Thyroid gland (tissue), 4 donors: ENCODE data around the gene FOXF1. TPM values are rescaled to one million over a fixed set of nuclear protein-coding genes. Genes with fewer than 3 reads are reported as not detected.

Experiments used
- DNase-seq, 2 donors: peaks; one replicate each; pipeline ENCODE4 v3.0.0-alpha.2; 2019
- H3K27ac ChIP-seq, 3 donors: fragments of 200-600 bp; sonication (generic); 1 replicate in 2 of 3; 2 replicates in 1 of 3; pipeline ENCODE4 v1.5.1; 2016 to 2019; ENCODE audit warnings: mild to moderate bottlenecking in 1 of 3, moderate library complexity in 1 of 3
- H3K27me3 ChIP-seq: fragments of 200-600 bp; sonication (generic); one replicate; pipeline ENCODE4 v1.5.1; 2019
- H3K36me3 ChIP-seq, 2 donors: fragments of 200-600 bp; sonication (generic); one replicate each; pipeline ENCODE4 v1.5.1; 2016 to 2019
- H3K4me1 ChIP-seq, 2 donors: fragments of 200-600 bp; sonication (generic); one replicate each; pipeline ENCODE4 v1.5.1; 2017 to 2019
- H3K4me3 ChIP-seq, 3 donors: fragments of 200-600 bp; sonication (generic); replicated peaks in 1 of 3; 1 replicate in 2 of 3; 2 replicates in 1 of 3; pipeline ENCODE4 v1.5.1; 2016; ENCODE audit warnings: mild to moderate bottlenecking in 1 of 3
- H3K9me3 ChIP-seq: fragments of 200-600 bp; sonication (generic); one replicate; pipeline ENCODE4 v1.5.1; 2017
- POLR2A ChIP-seq, 2 donors: fragments of 450-650 bp; IDR thresholded peaks; one replicate each; pipeline ENCODE4 v1.6.1; 2017; ENCODE audit warnings: antibody characterized with exemption in 2 of 2, mild to moderate bottlenecking in 2 of 2, moderate library complexity in 1 of 2
- WGBS, 2 donors: methylation state at CpG; one replicate each; pipeline ENCODE4 v1.1.5; 2017; 5-methylcytosine and 5-hydroxymethylcytosine counted together
- intact Hi-C: fragments of 100-400 bp; cut with DNase I; formaldehyde crosslinking; loops from one replicate; pipeline ENCODE4 v1.15.1; 2023
- total RNA-seq, 4 donors: library from RNA; depleted of rRNA; stranded (reverse); fragments of >200 nt; gene quantifications; one replicate each; pipeline ENCODE4 v1.2.3, GENCODE V29; 2016
- TF ChIP-seq, protein P1 (sequence below), 6 experiments: fragments of 200-600 bp in 3 of 6; fragments of 450-650 bp in 3 of 6; sonication (generic) in 3 of 6; IDR thresholded peaks; one replicate each; pipeline ENCODE4 v1.5.1; 2016 to 2019; ENCODE audit warnings: antibody characterized with exemption in 6 of 6, mild to moderate bottlenecking in 2 of 6, inconsistent platforms in 1 of 6, moderate library complexity in 1 of 6

The FOXF1 gene
- total RNA-seq, 4 donors from 2014 or later, result 1.5 to 3.7 (median 2.3) TPM

DNA sequence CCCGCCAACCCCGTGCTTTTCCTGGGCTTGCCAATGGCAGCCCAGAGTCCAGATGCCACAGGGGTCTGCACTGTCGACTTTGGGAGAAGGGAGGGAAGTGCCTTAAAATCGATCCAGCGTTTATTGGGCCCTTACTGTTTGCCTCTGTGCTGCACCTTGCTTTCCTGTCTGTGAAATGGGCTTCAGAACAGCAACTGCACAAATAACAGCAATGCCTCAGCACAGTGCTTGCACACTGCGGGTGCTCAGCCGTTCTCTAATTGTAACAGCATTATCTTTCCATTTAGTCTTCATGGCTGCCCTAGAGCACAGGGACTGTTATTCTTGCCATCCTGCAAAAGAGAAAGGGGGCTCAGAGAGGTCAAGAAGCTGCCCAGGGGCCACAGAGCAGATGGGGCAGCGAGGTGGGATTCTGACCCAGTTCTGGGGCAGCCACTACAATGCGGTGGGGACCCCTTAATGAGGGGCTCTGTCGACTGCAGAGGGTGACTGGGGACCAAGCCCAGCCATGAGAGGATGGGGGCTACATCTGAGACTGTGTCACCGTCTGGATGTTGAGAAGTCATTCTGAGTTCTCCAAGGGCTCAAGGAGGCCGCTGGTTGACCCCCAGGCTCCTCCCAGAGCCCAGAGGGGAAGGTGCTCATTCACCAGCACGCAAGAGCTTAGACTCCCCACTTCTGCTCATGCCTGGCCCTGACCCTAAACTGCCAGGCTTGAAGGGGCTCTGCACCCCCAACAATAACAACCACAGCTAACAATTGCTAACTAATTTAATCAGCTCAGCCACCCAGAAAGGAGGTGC is 9.4 kb upstream of the FOXF1 start:
- intact Hi-C loops, result no loop called here
- Histone ChIP-seq H3K4me1 (peaks cover 3 to 10% of the 10 kb centered on the region in 2 donors), H3K9me3 (no peaks in the 10 kb centered on the region), H3K4me3 (no peak overlapping the region), H3K27me3 (peaks cover 49% of the 10 kb centered on the region), H3K27ac (no peak overlapping the region), H3K36me3 (no peaks in the 10 kb centered on the region)
- WGBS, 2 donors, result 15 to 18% methylated on average over 12 to 13 of the region's 13 CpGs
- no peak for DNase-seq
- TF ChIP-seq POLR2A (IDR thresholded peaks at IDR 0.05), result no peak
- TF ChIP-seq, protein P1, sequence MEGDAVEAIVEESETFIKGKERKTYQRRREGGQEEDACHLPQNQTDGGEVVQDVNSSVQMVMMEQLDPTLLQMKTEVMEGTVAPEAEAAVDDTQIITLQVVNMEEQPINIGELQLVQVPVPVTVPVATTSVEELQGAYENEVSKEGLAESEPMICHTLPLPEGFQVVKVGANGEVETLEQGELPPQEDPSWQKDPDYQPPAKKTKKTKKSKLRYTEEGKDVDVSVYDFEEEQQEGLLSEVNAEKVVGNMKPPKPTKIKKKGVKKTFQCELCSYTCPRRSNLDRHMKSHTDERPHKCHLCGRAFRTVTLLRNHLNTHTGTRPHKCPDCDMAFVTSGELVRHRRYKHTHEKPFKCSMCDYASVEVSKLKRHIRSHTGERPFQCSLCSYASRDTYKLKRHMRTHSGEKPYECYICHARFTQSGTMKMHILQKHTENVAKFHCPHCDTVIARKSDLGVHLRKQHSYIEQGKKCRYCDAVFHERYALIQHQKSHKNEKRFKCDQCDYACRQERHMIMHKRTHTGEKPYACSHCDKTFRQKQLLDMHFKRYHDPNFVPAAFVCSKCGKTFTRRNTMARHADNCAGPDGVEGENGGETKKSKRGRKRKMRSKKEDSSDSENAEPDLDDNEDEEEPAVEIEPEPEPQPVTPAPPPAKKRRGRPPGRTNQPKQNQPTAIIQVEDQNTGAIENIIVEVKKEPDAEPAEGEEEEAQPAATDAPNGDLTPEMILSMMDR (IDR thresholded peaks at IDR 0.05), result no peak

DNA sequence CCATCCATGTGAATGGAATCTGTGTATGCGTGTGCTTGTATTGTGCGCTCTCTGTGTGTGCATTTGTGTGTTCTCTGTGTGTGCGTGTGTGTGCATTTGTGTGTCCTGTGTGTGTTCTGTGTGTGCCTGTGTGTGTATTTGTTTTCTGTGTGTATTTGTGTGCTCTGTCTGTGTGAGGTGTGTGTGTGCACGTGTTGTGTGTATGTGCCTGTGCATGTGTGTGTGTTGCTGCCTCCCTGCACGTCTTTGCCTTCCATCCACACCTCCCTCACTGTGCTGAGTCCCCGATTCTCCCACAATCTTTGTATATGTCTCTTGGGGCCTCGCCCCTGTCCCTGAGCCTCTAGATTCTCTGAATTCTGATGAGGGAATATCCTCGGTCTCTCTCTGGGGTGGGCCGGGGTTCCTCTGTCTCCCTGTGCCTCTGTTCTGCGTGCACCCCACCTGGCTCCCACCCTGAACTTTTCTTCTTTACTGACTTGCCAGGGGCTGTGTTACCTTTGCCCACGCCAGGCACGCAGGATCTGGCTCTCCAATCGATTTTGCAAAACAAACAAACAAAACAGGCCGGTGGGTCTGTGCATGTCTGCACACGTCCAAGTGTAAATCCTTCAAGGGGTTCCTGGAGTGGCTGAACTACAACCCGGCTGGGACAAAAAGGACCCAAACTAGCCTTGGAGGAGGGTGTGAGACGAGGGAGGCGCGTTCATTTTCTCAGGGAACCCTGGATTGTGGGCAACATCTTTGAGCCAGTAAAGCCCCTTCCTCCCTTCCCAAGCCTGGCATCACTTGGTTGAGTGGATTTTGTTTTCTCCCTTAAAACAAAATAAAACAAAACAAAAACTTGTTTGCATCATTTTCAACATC is 8.1 kb upstream of the FOXF1 start:
- WGBS, 2 donors, result 14 to 24% methylated on average over 18 to 19 of the region's 19 CpGs
- no peak for TF ChIP-seq POLR2A (IDR thresholded peaks at IDR 0.05)
- Histone ChIP-seq H3K4me3 (no peak overlapping the region), H3K9me3 (no peaks in the 10 kb centered on the region), H3K27ac (no peak overlapping the region), H3K27me3 (peaks cover 47% of the 10 kb centered on the region), H3K4me1 (peaks cover 3 to 10% of the 10 kb centered on the region in 2 donors), H3K36me3 (no peaks in the 10 kb centered on the region)
- intact Hi-C loops, result no loop called here
- DNase-seq, result no peak

GRCh38 chr16:86502856-86503748 is 7.2 kb upstream of the FOXF1 start:
- Histone ChIP-seq H3K27me3 (peaks cover 49% of the 10 kb centered on the region), H3K27ac (no peak overlapping the region), H3K4me1 (peaks cover 4 to 16% of the 10 kb centered on the region in 2 donors), H3K36me3 (no peaks in the 10 kb centered on the region), H3K4me3 (no peak overlapping the region), H3K9me3 (no peaks in the 10 kb centered on the region)
- no peak for DNase-seq
- 14 to 21% methylated on average over 22 of the region's 22 CpGs for WGBS, 2 donors
- TF ChIP-seq POLR2A (IDR thresholded peaks at IDR 0.05), result no peak
- TF ChIP-seq, protein P1 (IDR thresholded peaks at IDR 0.05), result no peak
- intact Hi-C loops, result no loop called here

DNA sequence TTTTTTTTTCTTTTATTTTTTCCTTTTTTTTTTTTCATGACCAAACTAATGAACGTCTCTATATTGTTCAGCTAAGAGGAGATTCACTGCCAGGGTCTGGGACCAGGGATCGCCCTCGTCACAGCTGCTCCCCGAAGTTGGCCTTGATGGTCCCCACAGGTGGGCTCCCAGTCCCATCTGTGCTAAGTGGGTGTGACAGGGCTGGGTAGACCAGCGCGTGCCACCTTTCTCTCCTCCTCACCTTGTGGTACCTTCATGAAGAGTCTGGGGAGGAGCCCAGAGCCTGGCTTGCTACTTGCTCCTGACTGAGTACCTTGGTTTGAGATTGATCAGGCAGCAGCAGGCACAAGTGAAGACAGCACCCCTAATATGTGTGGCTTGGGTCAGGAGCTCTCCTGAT is 6.5 kb upstream of the FOXF1 start:
- H3K4me1 ChIP-seq, result peaks cover 11 to 18% of the 10 kb centered on the region in 2 donors
- TF ChIP-seq POLR2A (IDR thresholded peaks at IDR 0.05), result no peak
- TF ChIP-seq, protein P1 (IDR thresholded peaks at IDR 0.05), result no peak
- DNase-seq, result no peak
- 13 to 25% methylated on average over 6 of the region's 6 CpGs for WGBS, 2 donors
- no peak overlapping the region for H3K4me3 ChIP-seq
- H3K27me3 ChIP-seq, result peaks cover 49% of the 10 kb centered on the region
- H3K36me3 ChIP-seq, result no peaks in the 10 kb centered on the region
- intact Hi-C loops, result no loop called here
- H3K9me3 ChIP-seq, result no peaks in the 10 kb centered on the region
- no peak overlapping the region for H3K27ac ChIP-seq
